Esophagus muscularis mucosa (tissue), 3 donors: ENCODE results near the gene ITPKA.

ENCODE experiments used
- CTCF ChIP-seq, 3 experiments: fragments of 200-600 bp in 2 of 3; fragments of 450-650 bp in 1 of 3; sonication (generic) in 2 of 3; IDR thresholded peaks; one replicate each; pipeline ENCODE4 v1.5.1; 2017 to 2019; ENCODE audit warnings: antibody characterized with exemption in 3 of 3, mild to moderate bottlenecking in 2 of 3, moderate library complexity in 1 of 3
- POLR2A ChIP-seq: fragments of 450-650 bp; IDR thresholded peaks from one replicate; pipeline ENCODE4 v1.6.1; 2017; ENCODE audit warnings: antibody characterized with exemption, moderate library complexity, mild to moderate bottlenecking, low read depth
- POLR2AphosphoS5 ChIP-seq, 2 donors: sonication (generic); formaldehyde crosslinking; IDR thresholded peaks; one replicate each; pipeline ENCODE4 v1.6.1; 2017; ENCODE audit warnings: antibody characterized with exemption in 2 of 2

GRCh38 chr15:41530363-41530956 lies 36.8 kb downstream of the ITPKA start:
- TF ChIP-seq POLR2AphosphoS5 (IDR thresholded peaks at IDR 0.05) = no peak
- no peak for TF ChIP-seq CTCF (IDR thresholded peaks at IDR 0.05)
- TF ChIP-seq POLR2A = no peak
